IMR-90 (cell line): ENCODE data around the gene FCHSD2. TPM values are rescaled to one million over a fixed set of nuclear protein-coding genes. Genes with fewer than 3 reads are reported as not detected.

Experiments
- ATAC-seq: fragments of 200-7000 bp; cut with Tn5 transposase; 2 replicates; pipeline ENCODE4 v1.9.1; 2020; ENCODE audit warnings: low read depth, mild to moderate bottlenecking, moderate library complexity
- BruUV-seq: library from RNA; stranded (reverse); fragments of 400-500 nt; replicated peaks from 2 replicates; lab custom pipeline; 2021; lab: Mats Ljungman, UMichigan
- CTCF ChIA-PET: fragments of 300-600 bp; formaldehyde crosslinking; extraction: SDS; loops from one replicate; lab custom pipeline; 2021; ENCODE audit warnings: antibody characterized with exemption; lab: Yijun Ruan, JAX
- POLR2A ChIA-PET: fragments of 300-600 bp; sonication (Branson Sonifier 250); formaldehyde crosslinking; loops from one replicate; lab custom pipeline; 2022; ENCODE audit warnings: antibody characterized with exemption; ENCODE audit not compliant: unreplicated experiment; lab: Charles Lee
- DNase-seq: peaks from one replicate; pipeline ENCODE4 v3.0.0; 2013
- H2AFZ ChIP-seq: replicated peaks from 2 replicates; pipeline ENCODE3; 2013; ENCODE audit warnings: low read length, mild to moderate bottlenecking; ENCODE audit not compliant: poor library complexity
- H2AK5ac ChIP-seq: 2 replicates; pipeline ENCODE4 v1.6.1; 2013; ENCODE audit warnings: low read depth, low read length, inconsistent platforms
- H2AK9ac ChIP-seq: replicated peaks from 2 replicates; pipeline ENCODE3; 2013; ENCODE audit warnings: mild to moderate bottlenecking, low read depth, low read length, moderate library complexity; ENCODE audit not compliant: poor library complexity
- H2BK120ac ChIP-seq: 2 replicates; pipeline ENCODE4 v1.6.1; 2013; ENCODE audit warnings: low read depth, low read length, inconsistent platforms
- H2BK15ac ChIP-seq: 3 replicates; pipeline ENCODE4 v1.6.1; 2013; ENCODE audit warnings: low read depth, low read length, inconsistent platforms
- H2BK20ac ChIP-seq: 2 replicates; pipeline ENCODE4 v1.6.1; 2013; ENCODE audit warnings: low read depth, mild to moderate bottlenecking, inconsistent platforms, low read length, moderate library complexity
- H2BK5ac ChIP-seq: 2 replicates; pipeline ENCODE4 v1.6.1; 2013; ENCODE audit warnings: mild to moderate bottlenecking, low read depth, low read length, inconsistent platforms; ENCODE audit not compliant: poor library complexity, severe bottlenecking
- H3K14ac ChIP-seq: replicated peaks from 2 replicates; pipeline ENCODE4 v1.6.1; 2013; ENCODE audit warnings: low read depth, low read length, inconsistent platforms
- H3K18ac ChIP-seq: 2 replicates; pipeline ENCODE4 v1.6.1; 2013; ENCODE audit warnings: low read depth, low read length, control low read depth
- H3K23ac ChIP-seq: 2 replicates; pipeline ENCODE4 v1.6.1; 2013; ENCODE audit warnings: low read depth, low read length, inconsistent platforms
- H3K27ac ChIP-seq: 2 replicates; pipeline ENCODE4 v1.5.1; 2013; ENCODE audit warnings: mild to moderate bottlenecking, control low read depth, low read length; ENCODE audit not compliant: insufficient read depth
- H3K27me3 ChIP-seq: 2 replicates; pipeline ENCODE4 v1.6.1; 2013; ENCODE audit warnings: low read length; ENCODE audit not compliant: control insufficient read depth, insufficient read depth
- H3K36me3 ChIP-seq: 2 replicates; pipeline ENCODE4 v1.6.1; 2013; ENCODE audit warnings: low read length, mixed read lengths; ENCODE audit not compliant: control insufficient read depth, insufficient read depth
- H3K4ac ChIP-seq: 2 replicates; pipeline ENCODE4 v1.6.1; 2013; ENCODE audit warnings: low read depth, low read length, inconsistent platforms
- H3K4me1 ChIP-seq: 2 replicates; pipeline ENCODE4 v1.6.1; 2013; ENCODE audit warnings: low read length, mixed read lengths; ENCODE audit not compliant: control insufficient read depth, insufficient read depth
- H3K4me2 ChIP-seq: 2 replicates; pipeline ENCODE4 v1.6.1; 2013; ENCODE audit warnings: low read depth, mild to moderate bottlenecking, control low read depth, low read length, moderate library complexity
- H3K4me3 ChIP-seq: 2 replicates; pipeline ENCODE4 v1.5.1; 2013; ENCODE audit warnings: low read depth, mild to moderate bottlenecking, control low read depth, low read length, moderate library complexity; ENCODE audit not compliant: insufficient read depth
- H3K56ac ChIP-seq: 2 replicates; pipeline ENCODE4 v1.6.1; 2013; ENCODE audit warnings: low read length, inconsistent platforms; ENCODE audit not compliant: insufficient read depth; ENCODE audit errors: extremely low read depth
- H3K79me1 ChIP-seq, 2 experiments: 2 replicates each; pipeline ENCODE4 v1.6.1; 2013; ENCODE audit warnings: low read length in 2 of 2, inconsistent platforms in 1 of 2, low read depth in 1 of 2
- H3K9ac ChIP-seq: 2 replicates; pipeline ENCODE4 v1.6.1; 2013; ENCODE audit warnings: low read depth, low read length, control low read depth
- H3K9me1 ChIP-seq: 2 replicates; pipeline ENCODE4 v1.6.1; 2013; ENCODE audit warnings: low read length, inconsistent platforms; ENCODE audit not compliant: insufficient read depth
- H3K9me3 ChIP-seq: 2 replicates; pipeline ENCODE4 v1.6.1; 2013; ENCODE audit warnings: low read length; ENCODE audit not compliant: control insufficient read depth, insufficient read depth
- H4K20me1 ChIP-seq: 2 replicates; pipeline ENCODE4 v1.6.1; 2013; ENCODE audit warnings: low read length, inconsistent platforms; ENCODE audit not compliant: insufficient read depth
- H4K5ac ChIP-seq: 2 replicates; pipeline ENCODE4 v1.6.1; 2013; ENCODE audit warnings: mild to moderate bottlenecking, low read depth, low read length, control low read depth
- H4K8ac ChIP-seq, 2 experiments: 2 replicates each; pipeline ENCODE4 v1.6.1; 2013; ENCODE audit warnings: low read depth in 2 of 2, low read length in 2 of 2, control low read depth in 1 of 2, inconsistent platforms in 1 of 2
- H4K91ac ChIP-seq: 2 replicates; pipeline ENCODE4 v1.6.1; 2013; ENCODE audit warnings: low read depth, low read length, inconsistent platforms; ENCODE audit not compliant: insufficient read depth
- BHLHE40 ChIP-seq: fragments of 150-350 bp; IDR thresholded peaks from 2 replicates; pipeline ENCODE4 v1.6.1; 2016; ENCODE audit warnings: mild to moderate bottlenecking, low read depth, low read length
- CHD1 ChIP-seq: IDR thresholded peaks from 2 replicates; pipeline ENCODE4 v1.6.1; 2012; ENCODE audit warnings: low read depth, low read length, improper control_type of control experiment
- CTCF ChIP-seq: conservative IDR thresholded peaks from 2 replicates; pipeline ENCODE4 v1.5.1; 2012; ENCODE audit warnings: mild to moderate bottlenecking, low read depth, low read length, improper control_type of control experiment
- ELK1 ChIP-seq: fragments of 150-350 bp; IDR thresholded peaks from 2 replicates; pipeline ENCODE4 v1.6.1; 2016; ENCODE audit warnings: low read depth, mild to moderate bottlenecking, low read length, moderate library complexity, borderline replicate concordance
- MXI1 ChIP-seq: IDR thresholded peaks from 2 replicates; pipeline ENCODE4 v1.6.1; 2012; ENCODE audit warnings: low read depth, mild to moderate bottlenecking, low read length, moderate library complexity, borderline replicate concordance
- NFE2L2 ChIP-seq: fragments of 150-350 bp; IDR thresholded peaks from 2 replicates; pipeline ENCODE4 v1.6.1; 2016; ENCODE audit warnings: low read depth, mild to moderate bottlenecking, low read length
- POLR2A ChIP-seq: IDR thresholded peaks from 2 replicates; pipeline ENCODE4 v1.6.1; 2012; ENCODE audit warnings: mild to moderate bottlenecking, low read depth, low read length
- RAD21 ChIP-seq: IDR thresholded peaks from 2 replicates; pipeline ENCODE4 v1.6.1; 2012; ENCODE audit warnings: low read length, improper control_type of control experiment
- RCOR1 ChIP-seq: IDR thresholded peaks from 2 replicates; pipeline ENCODE4 v1.6.1; 2012; ENCODE audit warnings: mild to moderate bottlenecking, low read length, improper control_type of control experiment; ENCODE audit not compliant: insufficient replicate concordance
- RFX5 ChIP-seq: IDR thresholded peaks from 2 replicates; pipeline ENCODE4 v1.8.0; 2012; ENCODE audit warnings: low read depth, mild to moderate bottlenecking, low read length, moderate library complexity
- SMC3 ChIP-seq: fragments of 150-350 bp; IDR thresholded peaks from 2 replicates; pipeline ENCODE4 v1.6.1; 2016; ENCODE audit warnings: low read depth, mild to moderate bottlenecking, antibody characterized with exemption, low read length, moderate library complexity
- WGBS, 2 experiments: methylation state at CpG; one replicate each; pipeline versions ENCODE4 v1.1.5 to v1.1.7; 2013; ENCODE audit warnings: missing lambda C conversion rate in 2 of 2; ENCODE audit not compliant: insufficient read length in 1 of 2; ENCODE audit errors: extremely low coverage in 2 of 2; 5-methylcytosine and 5-hydroxymethylcytosine counted together
- dilution Hi-C: fragments of 300-500 bp; cut with HindIII; formaldehyde crosslinking; loops from one replicate; pipeline ENCODE4 v1.14.3; 2018; ENCODE audit warnings: low sequenced_read_pairs; ENCODE audit not compliant: unreplicated experiment
- in situ Hi-C: fragments of 300-500 bp; cut with MboI; formaldehyde crosslinking; loops from 3 replicates; pipeline ENCODE4 v1.14.3; 2019; ENCODE audit warnings: low sequenced_read_pairs, inconsistent platforms, mixed read lengths
- intact Hi-C: fragments of 100-400 bp; cut with micrococcal nuclease; formaldehyde crosslinking; loops from 2 replicates; pipeline ENCODE4 v1.10.0; 2022
- polyA plus RNA-seq, 3 experiments: library from polyadenylated mRNA; depleted of rRNA; stranded (reverse); fragments of >200 nt; gene quantifications; 2 replicates each; pipeline ENCODE4 v1.2.3, GENCODE V29; 2012; ENCODE audit warnings: low replicate concordance in 1 of 3
- total RNA-seq: library from RNA; depleted of rRNA; stranded (reverse); fragments of >200 nt; gene quantifications from 2 replicates; pipeline ENCODE4 v1.2.3, GENCODE V29; 2012

FCHSD2 gene
- total and polyA plus RNA-seq, 2 of the 4 experiments (the other 2 are of a cell fraction), result 5.9 to 18.7 TPM

GRCh38 chr11:72871119-72871518, 271.0 kb downstream of the FCHSD2 start:
- in situ Hi-C loops, result no loop called here
- H3K9ac ChIP-seq, result no peak overlapping the region
- ATAC-seq, result no peak
- H3K4me3 ChIP-seq, result no peak overlapping the region
- no peak overlapping the region for H2BK120ac ChIP-seq
- H3K4me2 ChIP-seq, result no peak overlapping the region; the same call in 1 of the 2 replicates
- TF ChIP-seq NFE2L2, result no peak
- TF ChIP-seq CTCF, result no peak
- no peak for TF ChIP-seq ELK1
- no peak for TF ChIP-seq POLR2A
- TF ChIP-seq MXI1, result no peak
- no peak for TF ChIP-seq BHLHE40
- TF ChIP-seq RAD21, result no peak
- no peak for TF ChIP-seq CHD1
- TF ChIP-seq RCOR1, result no peak
- no peak for TF ChIP-seq RFX5
- TF ChIP-seq SMC3, result no peak
- 20% methylated on average over 1 of the region's 1 CpG; no CpG with 5 or more reads in 1 of the 2 experiments for WGBS, 2 experiments
- DNase-seq, result peak; percentile 38
- H3K27ac ChIP-seq, result no peak overlapping the region
- no peak overlapping the region for H2AK5ac ChIP-seq
- intact Hi-C loops, result no loop called here
- ChIA-PET CTCF (no interaction called here), POLR2A (no interaction called here)
- no peak overlapping the region for H3K23ac ChIP-seq
- H2BK5ac ChIP-seq, result no peak overlapping the region
- dilution Hi-C loops, result no loop called here
- no peak overlapping the region for H3K14ac ChIP-seq
- no peak overlapping the region for H3K4ac ChIP-seq
- no TSS peak for BruUV-seq
- no peak overlapping the region for H2AFZ ChIP-seq
- H4K8ac ChIP-seq, result no peak overlapping the region
- no peak overlapping the region for H2BK15ac ChIP-seq
- H2AK9ac ChIP-seq, result no peak overlapping the region
- H2BK20ac ChIP-seq, result no peak overlapping the region
- H3K27me3 ChIP-seq, result no peaks in the 10 kb centered on the region
- no peaks in the 10 kb centered on the region for H3K9me3 ChIP-seq
- no peak overlapping the region for H3K18ac ChIP-seq
- no peaks in the 10 kb centered on the region; the same call in 1 of the 2 replicates for H4K20me1 ChIP-seq
- H3K79me1 ChIP-seq, result peaks cover 2 to 7% of the 10 kb centered on the region in 2 experiments; a peak in 2 of 4 replicates
- H4K91ac ChIP-seq, result no peak overlapping the region
- no peak overlapping the region for H4K5ac ChIP-seq
- H3K56ac ChIP-seq, result no peak overlapping the region
- peaks cover 5% of the 10 kb centered on the region for H3K9me1 ChIP-seq
- peaks cover 2% of the 10 kb centered on the region; the same call in 1 of the 2 replicates for H3K4me1 ChIP-seq
- peaks cover 2% of the 10 kb centered on the region for H3K36me3 ChIP-seq
